GM06990 (cell line): ENCODE results near the gene PGM2L1.
"Not testable (repeated sequence)": the region's sequence is repeated elsewhere in the genome, so short reads cannot be mapped to it uniquely, and the experiment has no call there.

ENCODE experiments used
- DNase-seq: peaks from one replicate; pipeline ENCODE4 v3.0.0-alpha.2; 2011; ENCODE audit not compliant: insufficient read length; ENCODE audit errors: extremely low read depth
- H3K27me3 ChIP-seq: replicated peaks from 2 replicates; pipeline ENCODE4 v1.6.0; 2011; ENCODE audit warnings: low read length; ENCODE audit not compliant: control insufficient read depth, insufficient read depth
- H3K36me3 ChIP-seq: 2 replicates; pipeline ENCODE4 v1.5.1; 2011; ENCODE audit warnings: low read length; ENCODE audit not compliant: control insufficient read depth, insufficient read depth
- H3K4me3 ChIP-seq: replicated peaks from 2 replicates; pipeline ENCODE4 v1.5.1; 2011; ENCODE audit warnings: low read depth, mild to moderate bottlenecking, control low read depth, low read length
- TF ChIP-seq, protein P1 (sequence below): IDR thresholded peaks from 2 replicates; pipeline ENCODE4 v1.5.1; 2011; ENCODE audit warnings: low read length, control low read depth, mild to moderate bottlenecking, inconsistent platforms; ENCODE audit not compliant: insufficient read depth, poor library complexity, severe bottlenecking

Gene PGM2L1

DNA sequence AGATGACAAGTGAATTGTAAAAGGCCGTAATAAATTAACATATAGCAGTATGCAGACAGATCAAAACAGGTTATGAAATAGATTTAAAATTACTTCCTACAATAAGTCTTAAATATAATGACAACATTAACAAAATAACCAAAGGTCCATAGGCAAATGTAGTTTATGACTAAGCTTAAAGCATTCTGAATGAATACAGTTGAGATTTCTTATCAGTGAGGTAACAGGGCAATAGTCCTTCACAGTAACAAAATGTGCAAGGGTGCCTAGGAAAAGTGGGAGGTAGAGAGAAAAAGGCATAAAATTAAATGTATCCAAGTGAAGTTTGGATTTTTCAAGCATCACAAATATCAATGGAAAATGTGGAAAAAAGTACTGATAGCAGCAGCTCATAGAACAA lies 65.9 kb downstream of the PGM2L1 start:
- Histone ChIP-seq H3K4me3 (no peak overlapping the region), H3K36me3 (no peaks in the 10 kb centered on the region), H3K27me3 (no peaks in the 10 kb centered on the region)
- TF ChIP-seq, protein P1, sequence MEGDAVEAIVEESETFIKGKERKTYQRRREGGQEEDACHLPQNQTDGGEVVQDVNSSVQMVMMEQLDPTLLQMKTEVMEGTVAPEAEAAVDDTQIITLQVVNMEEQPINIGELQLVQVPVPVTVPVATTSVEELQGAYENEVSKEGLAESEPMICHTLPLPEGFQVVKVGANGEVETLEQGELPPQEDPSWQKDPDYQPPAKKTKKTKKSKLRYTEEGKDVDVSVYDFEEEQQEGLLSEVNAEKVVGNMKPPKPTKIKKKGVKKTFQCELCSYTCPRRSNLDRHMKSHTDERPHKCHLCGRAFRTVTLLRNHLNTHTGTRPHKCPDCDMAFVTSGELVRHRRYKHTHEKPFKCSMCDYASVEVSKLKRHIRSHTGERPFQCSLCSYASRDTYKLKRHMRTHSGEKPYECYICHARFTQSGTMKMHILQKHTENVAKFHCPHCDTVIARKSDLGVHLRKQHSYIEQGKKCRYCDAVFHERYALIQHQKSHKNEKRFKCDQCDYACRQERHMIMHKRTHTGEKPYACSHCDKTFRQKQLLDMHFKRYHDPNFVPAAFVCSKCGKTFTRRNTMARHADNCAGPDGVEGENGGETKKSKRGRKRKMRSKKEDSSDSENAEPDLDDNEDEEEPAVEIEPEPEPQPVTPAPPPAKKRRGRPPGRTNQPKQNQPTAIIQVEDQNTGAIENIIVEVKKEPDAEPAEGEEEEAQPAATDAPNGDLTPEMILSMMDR, result no peak
- no peak for DNase-seq

DNA sequence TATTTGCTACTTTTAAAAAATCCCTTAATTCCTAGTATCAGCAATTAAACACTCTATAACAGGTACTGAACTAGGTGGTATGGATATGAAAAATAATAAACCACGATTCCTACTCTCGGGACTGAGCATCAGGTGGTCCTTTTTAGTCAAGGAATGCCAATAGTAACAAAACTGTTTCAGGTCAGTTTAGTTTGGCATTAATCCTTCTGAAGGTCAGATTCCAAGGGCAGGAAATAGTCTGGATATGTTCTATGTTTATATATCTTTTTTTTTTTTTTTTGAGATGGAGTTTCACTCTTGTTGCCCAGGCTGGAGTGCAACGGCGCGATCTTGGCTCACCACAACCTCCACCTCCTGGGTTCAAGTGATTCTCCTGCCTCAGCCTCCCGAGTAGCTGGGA lies 67.2 kb downstream of the PGM2L1 start:
- H3K27me3 ChIP-seq, DNase-seq, H3K4me3 ChIP-seq, H3K36me3 ChIP-seq: not testable (repeated sequence)

DNA sequence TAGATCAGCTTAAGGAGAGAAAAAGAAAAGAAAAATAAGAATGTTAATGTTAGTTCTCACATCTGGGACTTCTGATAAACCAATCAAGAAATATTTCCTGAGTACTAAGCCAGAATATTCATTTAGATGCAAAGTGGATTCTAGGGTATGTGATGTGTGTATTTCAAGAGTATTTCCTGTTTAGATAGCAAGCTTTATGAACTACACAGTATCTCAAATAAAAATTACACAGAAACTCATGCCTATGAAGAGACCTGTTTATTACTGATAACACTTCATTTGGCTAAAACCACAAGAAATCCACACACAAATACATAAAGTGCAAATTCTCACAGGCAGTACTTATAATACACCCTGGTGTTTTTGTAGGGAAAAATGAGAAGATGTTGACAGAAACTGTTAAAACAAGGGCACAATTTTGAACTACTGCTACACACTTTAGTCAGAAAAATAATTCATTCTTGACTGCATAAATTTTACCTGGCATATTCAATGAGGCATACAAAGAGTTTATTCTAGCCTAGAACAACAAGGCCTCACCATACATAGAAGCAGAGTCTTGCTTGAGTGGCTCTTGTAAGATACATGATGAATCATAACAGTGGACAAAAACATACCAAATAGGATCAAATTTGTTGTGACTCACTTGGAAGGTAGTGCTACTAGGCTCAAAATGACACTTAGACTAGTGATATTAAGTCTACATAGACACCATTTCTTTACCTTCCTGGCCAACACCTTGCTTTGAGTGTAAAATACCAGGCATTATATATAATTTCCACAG lies 68.0 kb downstream of the PGM2L1 start:
- H3K36me3 ChIP-seq, result no peaks in the 10 kb centered on the region
- DNase-seq, result no peak
- TF ChIP-seq, protein P1, result no peak
- no peaks in the 10 kb centered on the region for H3K27me3 ChIP-seq
- no peak overlapping the region for H3K4me3 ChIP-seq

DNA sequence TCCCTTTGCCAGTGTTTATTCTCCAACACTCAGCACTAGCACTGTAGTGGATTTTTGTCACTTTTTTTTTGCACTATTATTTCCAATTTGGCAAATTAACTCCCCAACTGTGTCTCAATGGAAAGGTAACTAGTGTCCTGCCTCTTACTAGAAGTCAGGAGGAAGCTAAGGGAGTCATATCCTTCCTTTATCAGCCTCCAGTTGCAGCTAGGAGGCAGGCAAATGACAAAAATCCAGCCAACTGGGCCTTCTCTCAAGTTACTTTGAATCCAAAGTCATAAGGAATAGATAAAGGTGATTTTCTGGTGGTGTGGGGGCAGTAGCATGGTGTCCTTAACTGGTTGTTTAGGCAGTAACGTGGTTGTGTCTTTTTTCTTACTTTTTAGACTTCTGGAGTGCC lies 71.2 kb downstream of the PGM2L1 start:
- H3K4me3 ChIP-seq, result no peak overlapping the region
- DNase-seq, result no peak
- TF ChIP-seq, protein P1, result no peak
- no peaks in the 10 kb centered on the region for H3K27me3 ChIP-seq
- H3K36me3 ChIP-seq, result no peaks in the 10 kb centered on the region

DNA sequence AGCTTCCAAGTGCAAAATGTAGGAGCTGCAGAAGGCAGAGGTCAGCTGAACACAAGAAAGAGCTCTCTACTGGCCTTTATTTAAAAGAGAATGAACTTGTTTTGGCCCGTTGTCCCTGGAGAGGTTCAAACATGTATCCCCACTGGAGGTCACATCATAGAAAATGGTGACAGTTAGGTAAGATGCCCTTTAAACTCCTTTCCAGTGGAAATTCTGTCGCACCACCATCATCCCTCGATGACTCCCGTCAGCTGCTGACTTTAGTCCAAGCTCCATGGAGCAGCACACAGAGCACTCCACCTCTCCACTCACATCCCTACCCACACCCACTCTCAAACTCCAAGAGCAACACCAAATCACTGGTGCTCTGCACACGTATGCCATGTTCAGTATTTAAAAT lies 71.6 kb downstream of the PGM2L1 start:
- TF ChIP-seq, protein P1, result no peak
- DNase-seq, result no peak
- H3K27me3 ChIP-seq, result no peaks in the 10 kb centered on the region

DNA sequence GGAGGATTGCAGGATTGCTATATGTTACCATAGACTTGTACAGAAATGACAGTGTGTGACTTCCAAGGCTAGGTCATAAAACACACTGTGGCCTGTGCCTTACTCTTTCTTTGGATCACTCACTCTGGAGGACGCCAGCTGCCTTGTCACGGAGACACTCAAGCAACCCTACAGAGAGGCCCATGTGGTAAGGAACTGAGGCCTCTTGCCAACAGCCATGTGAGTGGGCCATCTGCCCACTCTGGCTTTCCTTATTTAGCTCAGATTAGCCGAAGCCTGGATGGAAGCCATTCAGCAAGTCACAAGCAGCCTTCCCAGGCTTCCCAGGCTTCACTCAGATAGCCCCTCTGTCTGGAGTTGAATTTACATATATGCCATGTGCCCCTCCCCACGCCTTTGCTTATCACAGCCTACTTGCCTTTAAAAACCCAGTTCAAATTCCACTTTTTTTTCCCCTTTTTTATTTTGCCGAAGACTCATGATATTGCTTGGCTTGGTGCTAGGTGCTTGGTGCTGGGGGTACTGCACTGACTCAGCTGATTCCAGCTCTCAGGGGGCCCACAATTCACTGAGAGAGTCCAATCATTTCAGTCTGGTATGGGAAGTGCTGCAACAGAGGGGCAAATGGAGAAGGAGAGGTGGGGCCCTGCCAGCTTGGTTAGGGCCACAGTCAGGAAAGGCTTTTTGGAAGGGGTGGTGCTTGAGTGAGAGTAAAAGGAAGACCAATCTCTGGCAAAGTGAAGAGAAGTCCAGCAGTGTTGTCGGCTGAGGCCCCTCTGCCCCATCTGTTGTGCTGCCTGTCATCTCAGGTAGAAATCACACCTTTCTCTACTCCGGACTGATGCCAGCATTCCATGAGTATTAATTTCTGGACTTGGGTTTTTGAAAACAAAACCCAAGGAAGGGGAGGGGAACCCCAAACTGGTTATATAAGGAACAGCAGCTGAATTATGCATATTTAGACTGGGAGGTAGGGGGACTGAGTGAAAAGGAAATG lies 72.3 kb downstream of the PGM2L1 start:
- TF ChIP-seq, protein P1, result no peak
- no peak for DNase-seq
- H3K4me3 ChIP-seq, result no peak overlapping the region
- H3K36me3 ChIP-seq, result no peaks in the 10 kb centered on the region
- H3K27me3 ChIP-seq, result no peaks in the 10 kb centered on the region

More for the DNA sequence above, 71.6 kb downstream of the PGM2L1 start:
- H3K4me3 ChIP-seq, result no peak overlapping the region
- no peaks in the 10 kb centered on the region for H3K36me3 ChIP-seq
